Spinal cord (tissue), 10 donors: ENCODE data around the gene ABCC3. TPM values are rescaled to one million over a fixed set of nuclear protein-coding genes. Genes with fewer than 3 reads are reported as not detected.

ENCODE experiments used
- DNase-seq, 6 donors: peaks; one replicate each; pipeline versions ENCODE4 v3.0.0 to v3.0.0-alpha.2; 2013 to 2015; ENCODE audit warnings: low spot score in 6 of 6, low read depth in 4 of 6
- H3K27ac ChIP-seq: one replicate; pipeline ENCODE4 v1.5.1; 2013; ENCODE audit warnings: low read depth, low read length, control low read depth
- H3K27me3 ChIP-seq: one replicate; pipeline ENCODE4 v1.6.1; 2013; ENCODE audit warnings: low read length; ENCODE audit not compliant: control insufficient read depth, insufficient read depth
- H3K36me3 ChIP-seq: one replicate; pipeline ENCODE4 v1.6.1; 2013; ENCODE audit warnings: low read length; ENCODE audit not compliant: control insufficient read depth, insufficient read depth
- H3K4me1 ChIP-seq: one replicate; pipeline ENCODE4 v1.6.1; 2013; ENCODE audit warnings: low read length; ENCODE audit not compliant: control insufficient read depth, insufficient read depth
- H3K4me3 ChIP-seq: one replicate; pipeline ENCODE4 v1.5.1; 2013; ENCODE audit warnings: low read depth, low read length, control low read depth
- H3K9me3 ChIP-seq: one replicate; pipeline ENCODE4 v1.6.1; 2013; ENCODE audit warnings: low read length; ENCODE audit not compliant: control insufficient read depth, insufficient read depth
- WGBS: methylation state at CpG from one replicate; pipeline ENCODE4 v1.1.5; 2013; ENCODE audit warnings: missing lambda C conversion rate; ENCODE audit not compliant: insufficient coverage; 5-methylcytosine and 5-hydroxymethylcytosine counted together
- polyA plus RNA-seq, 2 donors: library from polyadenylated mRNA; unstranded; fragments of 120-200 nt; gene quantifications; one replicate each; pipeline ENCODE4 v1.2.1, GENCODE V29; 2013; ENCODE audit not compliant: insufficient read length in 2 of 2
- total RNA-seq, 2 donors: library from RNA; depleted of rRNA in 1 of 2; stranded (reverse); fragments of 120-200 nt in 1 of 2; fragments of >200 nt in 1 of 2; gene quantifications; one replicate each; pipeline versions ENCODE4 v1.2.3 to v1.2.4, GENCODE V29; 2013 to 2014
- donor health status: healthy.

Gene ABCC3
- total and polyA plus RNA-seq, 4 donors: 0.17 to 1.2 (median 0.61) TPM

- peak in 3 of 6 donors; percentile 18 to 64 (median 61) for DNase-seq
- H3K27ac ChIP-seq: peak overlapping the region; percentile 48
- H3K4me3 ChIP-seq: no peak overlapping the region
- no peaks in the 10 kb centered on the region for H3K36me3 ChIP-seq
- WGBS: 41% methylated on average over 11 of the region's 14 CpGs
- no peaks in the 10 kb centered on the region for H3K27me3 ChIP-seq
- no peaks in the 10 kb centered on the region for H3K9me3 ChIP-seq
- H3K4me1 ChIP-seq: peaks cover 42% of the 10 kb centered on the region
These were observed 52.0 kb downstream of the ABCC3 start for GRCh38 chr17:50686494-50687199.

GRCh38 chr17:50687200-50688066 is 52.8 kb downstream of the ABCC3 start:
- Histone ChIP-seq H3K9me3 (no peaks in the 10 kb centered on the region), H3K4me1 (peaks cover 44% of the 10 kb centered on the region), H3K27ac (peak overlapping the region; percentile 48), H3K4me3 (no peak overlapping the region), H3K27me3 (no peaks in the 10 kb centered on the region), H3K36me3 (no peaks in the 10 kb centered on the region)
- 83% methylated on average over 15 of the region's 16 CpGs for WGBS
- DNase-seq: no peak

- Histone ChIP-seq H3K27ac (no peak overlapping the region), H3K36me3 (peaks cover 5% of the 10 kb centered on the region), H3K27me3 (no peaks in the 10 kb centered on the region), H3K4me3 (no peak overlapping the region), H3K4me1 (peaks cover 48% of the 10 kb centered on the region), H3K9me3 (no peaks in the 10 kb centered on the region)
- WGBS: 98% methylated on average over 3 of the region's 3 CpGs
- no peak for DNase-seq
These were observed 53.6 kb downstream of the ABCC3 start for GRCh38 chr17:50688245-50688644.

GRCh38 chr17:50689251-50689650 is 54.6 kb downstream of the ABCC3 start:
- Histone ChIP-seq H3K9me3 (no peaks in the 10 kb centered on the region), H3K36me3 (peaks cover 12% of the 10 kb centered on the region), H3K4me3 (no peak overlapping the region), H3K27ac (no peak overlapping the region), H3K27me3 (no peaks in the 10 kb centered on the region), H3K4me1 (peaks cover 48% of the 10 kb centered on the region)
- WGBS: 59% methylated on average over 3 of the region's 4 CpGs
- no peak for DNase-seq

- Histone ChIP-seq H3K4me3 (no peak overlapping the region), H3K27ac (peak overlapping the region; percentile 42), H3K4me1 (peaks cover 48% of the 10 kb centered on the region), H3K27me3 (no peaks in the 10 kb centered on the region), H3K36me3 (peaks cover 14% of the 10 kb centered on the region), H3K9me3 (no peaks in the 10 kb centered on the region)
- peak in 3 of 6 donors; percentile 24 to 84 (median 81) for DNase-seq
- 30% methylated on average over 16 of the region's 19 CpGs for WGBS
These were observed 55.5 kb downstream of the ABCC3 start for GRCh38 chr17:50689956-50690886.

GRCh38 chr17:50690887-50691549 is 56.3 kb downstream of the ABCC3 start:
- Histone ChIP-seq H3K9me3 (no peaks in the 10 kb centered on the region), H3K36me3 (peaks cover 20% of the 10 kb centered on the region), H3K27me3 (no peaks in the 10 kb centered on the region), H3K27ac (peak overlapping the region; percentile 42), H3K4me3 (no peak overlapping the region), H3K4me1 (peaks cover 47% of the 10 kb centered on the region)
- no peak for DNase-seq
- WGBS: 62% methylated on average over 4 of the region's 9 CpGs

- H3K9me3 ChIP-seq: no peaks in the 10 kb centered on the region
- 32% methylated on average over 4 of the region's 6 CpGs for WGBS
- peaks cover 39% of the 10 kb centered on the region for H3K4me1 ChIP-seq
- H3K36me3 ChIP-seq: peaks cover 23% of the 10 kb centered on the region
- H3K4me3 ChIP-seq: no peak overlapping the region
- no peaks in the 10 kb centered on the region for H3K27me3 ChIP-seq
- DNase-seq: peak in 2 of 6 donors; percentile 36 to 49
- no peak overlapping the region for H3K27ac ChIP-seq
These were observed 57.1 kb downstream of the ABCC3 start for GRCh38 chr17:50691550-50692447.

GRCh38 chr17:50692448-50693035 is 57.9 kb downstream of the ABCC3 start:
- WGBS: 83% methylated on average over 1 of the region's 6 CpGs
- Histone ChIP-seq H3K27me3 (no peaks in the 10 kb centered on the region), H3K27ac (no peak overlapping the region), H3K4me3 (no peak overlapping the region), H3K36me3 (peaks cover 27% of the 10 kb centered on the region), H3K9me3 (no peaks in the 10 kb centered on the region), H3K4me1 (peaks cover 31% of the 10 kb centered on the region)
- DNase-seq: peak in 1 of 6 donors; percentile 78
